ENCODE measurements around the gene MICU2.
A peak's percentile ranks its signal among the peaks of the same experiment; 100 is the strongest.

The MICU2 gene

GRCh38 chr13:21541980-21542379, 62.0 kb downstream of the MICU2 start:
- no peak for DNase-seq

- DNase-seq = no peak
These were observed 62.7 kb downstream of the MICU2 start for GRCh38 chr13:21541271-21541670.

GRCh38 chr13:21539687-21540086, 64.3 kb downstream of the MICU2 start:
- DNase-seq = no peak

GRCh38 chr13:21538753-21539152, 65.2 kb downstream of the MICU2 start:
- no peak for DNase-seq

GRCh38 chr13:21538280-21538679, 65.7 kb downstream of the MICU2 start:
- no peak for DNase-seq

- DNase-seq = no peak
These were observed 66.9 kb downstream of the MICU2 start for GRCh38 chr13:21537105-21537504.

GRCh38 chr13:21534760-21535159, 69.2 kb downstream of the MICU2 start:
- DNase-seq = no peak

- no peak for DNase-seq
These were observed 72.5 kb downstream of the MICU2 start for GRCh38 chr13:21531455-21531854.

- no peak for DNase-seq
These were observed 73.3 kb downstream of the MICU2 start for GRCh38 chr13:21530656-21531055.

- DNase-seq = no peak
These were observed 74.7 kb downstream of the MICU2 start for GRCh38 chr13:21529146-21529893.

GRCh38 chr13:21528616-21529015, 75.4 kb downstream of the MICU2 start:
- DNase-seq = no peak

GRCh38 chr13:21526707-21527540, 77.0 kb downstream of the MICU2 start:
- peak; percentile 21 for DNase-seq

GRCh38 chr13:21522847-21523246, 81.1 kb downstream of the MICU2 start:
- no peak for DNase-seq

- DNase-seq = no peak
These were observed 81.8 kb downstream of the MICU2 start for GRCh38 chr13:21522130-21522529.

- DNase-seq = no peak
These were observed 85.3 kb downstream of the MICU2 start for GRCh38 chr13:21518617-21519144.

GRCh38 chr13:21517576-21517975, 86.4 kb downstream of the MICU2 start:
- DNase-seq = no peak

- no peak for DNase-seq
These were observed 87.2 kb downstream of the MICU2 start for GRCh38 chr13:21516805-21517204.

GRCh38 chr13:21511849-21512248, 92.1 kb downstream of the MICU2 start:
- no peak for DNase-seq

GRCh38 chr13:21504379-21504778, 99.6 kb downstream of the MICU2 start:
- DNase-seq = no peak

- DNase-seq = no peak
These were observed 102.3 kb downstream of the MICU2 start for GRCh38 chr13:21501686-21502085.

- no peak for DNase-seq
These were observed 117.6 kb downstream of the MICU2 start for GRCh38 chr13:21486322-21486721.

GRCh38 chr13:21483748-21484147, 120.2 kb downstream of the MICU2 start:
- no peak for DNase-seq

GRCh38 chr13:21481359-21481758, 122.6 kb downstream of the MICU2 start:
- DNase-seq = peak; percentile 26
